Activated CD8-positive, alpha-beta memory T cell treated with anti-CD3 and anti-CD28 coated beads, Interleukin-2, amount 50 U/mL, for 24 hours (primary cell): Measurements from ENCODE around the gene FSD1.

Source experiments
- DNase-seq: peaks from one replicate; pipeline ENCODE4 v3.0.0-alpha.2; 2020; ENCODE audit errors: extremely low read depth

FSD1 gene

GRCh38 chr19:4319067-4319718 lies 14.8 kb downstream of the FSD1 start:
- DNase-seq, result no peak

- DNase-seq, result no peak
Measured at GRCh38 chr19:4320419-4320818, 16.0 kb downstream of the FSD1 start.

- DNase-seq, result no peak
Measured at GRCh38 chr19:4322942-4323665, 18.7 kb downstream of the FSD1 start.

GRCh38 chr19:4323692-4324091 lies 19.3 kb downstream of the FSD1 start:
- DNase-seq, result no peak

- DNase-seq, result no peak
Measured at GRCh38 chr19:4324228-4324627, 19.8 kb downstream of the FSD1 start.

- DNase-seq, result no peak
Measured at GRCh38 chr19:4326215-4326836, 21.9 kb downstream of the FSD1 start.

GRCh38 chr19:4326837-4327251 lies 22.4 kb downstream of the FSD1 start:
- no peak for DNase-seq

GRCh38 chr19:4327252-4327876 lies 23.0 kb downstream of the FSD1 start:
- peak; percentile 63 for DNase-seq

- no peak for DNase-seq
Measured at GRCh38 chr19:4327877-4328242, 23.5 kb downstream of the FSD1 start.

GRCh38 chr19:4328243-4328990 lies 24.0 kb downstream of the FSD1 start:
- peak; percentile 92 for DNase-seq

GRCh38 chr19:4328991-4329681 lies 24.7 kb downstream of the FSD1 start:
- DNase-seq, result peak; percentile 42

- no peak for DNase-seq
Measured at GRCh38 chr19:4329858-4330257, 25.5 kb downstream of the FSD1 start.

- DNase-seq, result no peak
Measured at GRCh38 chr19:4334929-4335570, 30.7 kb downstream of the FSD1 start.

- DNase-seq, result no peak
Measured at GRCh38 chr19:4337906-4338440, 33.6 kb downstream of the FSD1 start.

GRCh38 chr19:4338441-4339355 lies 34.3 kb downstream of the FSD1 start, which contains the start of gene STAP2:
Gene STAP2 (minus strand): TSS chr19:4338827. CDS start chr19:4338753, 74 bp downstream.
- no peak for DNase-seq

- no peak for DNase-seq
Measured at GRCh38 chr19:4342314-4342614, 37.9 kb downstream of the FSD1 start.

- peak; percentile 85 for DNase-seq
Measured at GRCh38 chr19:4342615-4343369, 38.4 kb downstream of the FSD1 start.

GRCh38 chr19:4343370-4344307 lies 39.2 kb downstream of the FSD1 start, which contains the start of gene MPND:
Gene MPND (plus strand): TSS chr19:4343562. CDS start chr19:4343594, 32 bp downstream.
- DNase-seq, result peak; percentile 73
